Pancreas (tissue), 10 donors: Measurements from ENCODE around the gene HIPK4. TPM values are rescaled to one million over a fixed set of nuclear protein-coding genes. Genes with fewer than 3 reads are reported as not detected.

ENCODE experiments used
- ATAC-seq, 4 donors: fragments of 200-7000 bp; cut with Tn5 transposase; one replicate each; pipeline versions ENCODE4 v1.8.0 to v1.9.1; 2020; ENCODE audit warnings: mild to moderate bottlenecking in 4 of 4, moderate library complexity in 4 of 4
- DNase-seq, 6 donors: peaks; one replicate each; pipeline ENCODE4 v3.0.0-alpha.2; 2020
- FAIRE-seq: peaks from 2 replicates; lab custom pipeline; 2012; peaks lifted over from hg19 to GRCh38; lab: Jason Lieb, UNC
- H3K27ac ChIP-seq, 4 donors: fragments of 200-600 bp; sonication (generic); 1 replicate in 3 of 4; 2 replicates in 1 of 4; pipeline versions ENCODE4 v1.5.0 to v1.8.0; 2020
- H3K27me3 ChIP-seq, 4 donors: fragments of 200-600 bp; one replicate each; pipeline ENCODE4 v1.8.0; 2021
- H3K36me3 ChIP-seq, 3 donors: fragments of 200-600 bp; sonication (generic) in 1 of 3; one replicate each; pipeline versions ENCODE4 v1.5.0 to v1.8.0; 2020 to 2021
- H3K4me1 ChIP-seq, 3 donors: fragments of 200-600 bp; one replicate each; pipeline ENCODE4 v1.8.0; 2021
- H3K4me3 ChIP-seq, 4 donors: fragments of 200-600 bp; sonication (generic) in 2 of 4; one replicate each; pipeline versions ENCODE4 v1.5.0 to v1.8.0; 2020 to 2021
- H3K9me3 ChIP-seq, 4 donors: fragments of 200-600 bp; one replicate each; pipeline ENCODE4 v1.8.0; 2021
- WGBS, 2 donors: extraction: QIAGEN DNeasy Blood & Tissue Kit; methylation state at CpG; one replicate each; pipeline ENCODE4 v1.1.7; 2013; 5-methylcytosine and 5-hydroxymethylcytosine counted together
- intact Hi-C, 3 donors: fragments of 100-400 bp; cut with DNase I; formaldehyde crosslinking; loops; one replicate each; pipeline versions ENCODE4 v1.11.1 to v1.14.2; 2022
- polyA plus RNA-seq, 2 donors: library from polyadenylated mRNA; stranded (reverse); fragments of 200-250 nt; gene quantifications; one replicate each; pipeline ENCODE4 v1.2.3, GENCODE V29; 2013
- total RNA-seq, 6 donors: library from RNA; stranded (reverse); fragmentation: NEBNext Ultra II Directional in 4 of 6; extraction: Animal tissue kit (Norgen Biotek cat#: 25700) in 4 of 6; gene quantifications; one replicate each; pipeline versions ENCODE4 v1.2.1 to v1.2.4, GENCODE V29; 2021 to 2023
- TF ChIP-seq, protein P1 (sequence below), 4 donors: fragments of 200-600 bp; sonication (generic) in 3 of 4; IDR thresholded peaks; one replicate each; pipeline versions ENCODE4 v1.5.0 to v1.8.0; 2021; ENCODE audit warnings: antibody characterized with exemption in 4 of 4
- donor health status: healthy with polysubstance abuse.
- donor health status: DM: no; HTN: no; CAD: no; lungs with moderate emphysema.
- donor health status: DM: no; HTN: no; CAD: no.
- donor health status: control.
- donor health status: control.
- donor health status: Bipolar disorder and iron deficiency.
- donor health status: DM: yes; HTN: yes; CAD: no.
- donor health status: DM: no; HTN: no; CAD: no.
- donor health status: DM: no; HTN: no; CAD: no.
- donor health status: DM: yes; HTN: yes; CAD: no.

Gene HIPK4
- total and polyA plus RNA-seq, 8 donors, result 0.05 to 0.14 (median 0.08) TPM; not detected in 3

DNA sequence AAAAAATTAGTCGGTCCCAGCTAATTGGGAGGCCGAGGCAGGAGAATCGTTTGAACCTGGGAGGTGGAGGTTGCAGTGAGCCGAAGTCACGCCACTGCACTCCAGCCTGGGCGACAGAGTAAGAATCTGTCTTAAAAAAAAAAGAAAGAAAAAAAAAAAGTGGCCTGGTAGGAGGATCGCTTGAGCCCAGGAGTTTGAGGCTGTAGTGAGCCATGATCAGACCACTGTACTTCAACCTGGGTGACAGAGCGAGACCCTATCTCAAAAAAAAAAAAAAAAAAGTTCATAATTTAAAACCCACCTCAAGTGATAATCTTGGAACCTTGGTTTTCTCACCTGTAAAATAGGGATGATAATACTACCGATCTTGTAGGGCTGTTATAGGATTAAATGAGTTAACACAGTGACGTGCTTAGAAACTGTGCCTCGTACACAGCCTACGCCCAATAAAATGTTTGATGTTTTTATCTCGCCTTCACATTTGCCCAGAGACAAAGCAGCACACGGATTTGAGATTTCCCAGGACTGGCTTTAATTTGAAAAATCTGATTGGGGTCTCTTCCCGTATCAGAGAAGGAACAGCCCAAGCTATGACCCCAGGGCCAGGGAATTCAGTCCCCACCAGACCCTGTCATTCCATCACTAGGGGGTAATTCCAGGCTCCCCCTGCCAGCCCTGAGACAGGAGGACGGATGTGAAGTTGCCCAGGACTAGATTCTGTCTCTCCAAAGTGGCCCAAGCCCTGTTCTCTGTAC is 32.2 kb upstream of the HIPK4 start:
- WGBS, 2 donors, result 77% methylated on average over 16 of the region's 16 CpGs
- intact Hi-C loops, result no loop called here
- no peaks in the 10 kb centered on the region for H3K27me3 ChIP-seq
- peaks cover 0 to 18% (median 5%) of the 10 kb centered on the region in 3 donors for H3K4me1 ChIP-seq
- peak overlapping the region in 1 of 4 donors; percentile 60 for H3K4me3 ChIP-seq
- peak overlapping the region; percentile 94 to 99 (median 98) for H3K27ac ChIP-seq
- FAIRE-seq (no peak), ATAC-seq (no peak), DNase-seq (no peak)
- H3K9me3 ChIP-seq, result no peaks in the 10 kb centered on the region
- H3K36me3 ChIP-seq, result no peaks in the 10 kb centered on the region
- TF ChIP-seq, protein P1, sequence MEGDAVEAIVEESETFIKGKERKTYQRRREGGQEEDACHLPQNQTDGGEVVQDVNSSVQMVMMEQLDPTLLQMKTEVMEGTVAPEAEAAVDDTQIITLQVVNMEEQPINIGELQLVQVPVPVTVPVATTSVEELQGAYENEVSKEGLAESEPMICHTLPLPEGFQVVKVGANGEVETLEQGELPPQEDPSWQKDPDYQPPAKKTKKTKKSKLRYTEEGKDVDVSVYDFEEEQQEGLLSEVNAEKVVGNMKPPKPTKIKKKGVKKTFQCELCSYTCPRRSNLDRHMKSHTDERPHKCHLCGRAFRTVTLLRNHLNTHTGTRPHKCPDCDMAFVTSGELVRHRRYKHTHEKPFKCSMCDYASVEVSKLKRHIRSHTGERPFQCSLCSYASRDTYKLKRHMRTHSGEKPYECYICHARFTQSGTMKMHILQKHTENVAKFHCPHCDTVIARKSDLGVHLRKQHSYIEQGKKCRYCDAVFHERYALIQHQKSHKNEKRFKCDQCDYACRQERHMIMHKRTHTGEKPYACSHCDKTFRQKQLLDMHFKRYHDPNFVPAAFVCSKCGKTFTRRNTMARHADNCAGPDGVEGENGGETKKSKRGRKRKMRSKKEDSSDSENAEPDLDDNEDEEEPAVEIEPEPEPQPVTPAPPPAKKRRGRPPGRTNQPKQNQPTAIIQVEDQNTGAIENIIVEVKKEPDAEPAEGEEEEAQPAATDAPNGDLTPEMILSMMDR (IDR thresholded peaks at IDR 0.05), result no peak

DNA sequence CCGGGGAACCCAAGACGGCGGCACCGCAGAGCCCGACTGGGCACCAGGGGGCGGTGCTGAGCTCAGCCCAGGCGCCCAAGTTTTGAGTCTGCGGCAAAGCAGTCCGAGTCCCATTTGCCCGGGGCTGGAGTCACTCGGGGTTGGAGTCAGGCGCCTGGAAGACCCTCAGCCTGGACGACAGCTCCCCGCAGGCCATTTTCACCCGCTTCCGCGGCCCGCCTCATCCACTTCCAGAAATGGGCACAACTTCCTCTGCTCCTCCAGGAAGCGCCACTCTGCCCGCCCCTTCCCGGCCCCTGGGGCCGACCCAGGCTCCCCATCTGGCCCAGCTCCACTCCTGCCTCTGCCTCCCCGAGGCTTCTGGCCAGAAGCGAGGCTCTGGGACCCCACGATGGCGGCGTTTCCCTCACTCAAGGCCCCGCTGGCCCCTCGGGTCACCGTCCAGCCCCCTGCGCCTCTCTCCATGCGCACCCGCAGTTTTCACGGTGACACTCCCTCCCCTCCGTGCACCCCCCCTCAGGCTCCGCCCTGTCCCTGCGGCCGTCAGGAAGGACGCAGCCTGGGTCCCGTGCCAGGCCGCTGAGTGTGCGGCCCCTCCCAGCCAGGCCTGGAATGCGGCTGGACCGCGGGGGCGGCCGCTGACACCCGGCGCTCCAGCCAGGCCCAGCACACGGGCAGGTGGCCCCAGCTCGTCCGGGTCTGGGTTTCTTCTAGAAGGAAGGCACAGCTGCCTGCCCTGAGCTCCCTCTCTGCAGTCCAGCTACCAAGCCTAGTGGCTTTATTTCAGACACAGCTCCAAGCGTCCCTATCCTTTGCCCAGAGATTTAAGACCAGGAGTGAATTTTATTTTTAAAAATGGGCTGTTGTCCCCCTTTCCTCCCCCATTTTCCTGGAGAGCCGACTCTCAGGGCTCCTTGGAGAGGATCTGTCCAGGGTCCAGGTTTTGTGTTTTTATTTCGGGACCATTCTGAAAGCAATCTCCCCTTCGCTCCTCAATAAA is 31.1 kb upstream of the HIPK4 start:
- peak overlapping the region; percentile 42 to 60 (median 56) for H3K4me3 ChIP-seq
- H3K4me1 ChIP-seq, result peaks cover 0 to 18% (median 5%) of the 10 kb centered on the region in 3 donors
- DNase-seq (peak; percentile 93 to 97 (median 94)), FAIRE-seq (no peak), ATAC-seq (peak; percentile 77 to 86 (median 82))
- TF ChIP-seq, protein P1 (IDR thresholded peaks at IDR 0.05), result peak; percentile 87 to 95 (median 90)
- H3K36me3 ChIP-seq, result no peaks in the 10 kb centered on the region
- 2 to 3% methylated on average over 49 to 56 of the region's 56 CpGs for WGBS, 2 donors
- intact Hi-C loops, result no loop called here
- no peaks in the 10 kb centered on the region for H3K9me3 ChIP-seq
- H3K27me3 ChIP-seq, result no peaks in the 10 kb centered on the region
- H3K27ac ChIP-seq, result peak overlapping the region; percentile 94 to 99 (median 98)

DNA sequence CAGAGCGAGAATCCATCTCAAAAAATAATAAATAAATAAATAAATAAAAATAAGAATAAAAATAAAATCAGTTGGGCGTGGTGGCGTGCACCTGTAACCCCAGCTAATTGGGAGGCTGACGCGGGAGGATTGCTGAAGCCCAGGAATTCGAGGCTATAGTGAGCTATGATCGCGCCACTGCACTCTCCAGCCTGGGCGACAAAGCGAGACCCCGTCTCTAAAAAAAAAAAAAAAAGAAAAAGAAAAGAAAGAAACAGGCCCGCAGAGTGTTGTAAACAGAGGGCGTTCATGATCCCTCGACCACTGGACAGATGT is 30.4 kb upstream of the HIPK4 start:
- Histone ChIP-seq H3K27ac (peak overlapping the region; percentile 94 to 99 (median 98)), H3K4me1 (peaks cover 0 to 18% (median 5%) of the 10 kb centered on the region in 3 donors), H3K4me3 (peak overlapping the region; percentile 42 to 60 (median 56)), H3K27me3 (no peaks in the 10 kb centered on the region), H3K36me3 (no peaks in the 10 kb centered on the region), H3K9me3 (no peaks in the 10 kb centered on the region)
- intact Hi-C loops, result no loop called here
- TF ChIP-seq, protein P1 (IDR thresholded peaks at IDR 0.05), result no peak
- DNase-seq (no peak), FAIRE-seq (no peak), ATAC-seq (no peak)
- WGBS, 2 donors, result 42 to 44% methylated on average over 14 of the region's 14 CpGs

DNA sequence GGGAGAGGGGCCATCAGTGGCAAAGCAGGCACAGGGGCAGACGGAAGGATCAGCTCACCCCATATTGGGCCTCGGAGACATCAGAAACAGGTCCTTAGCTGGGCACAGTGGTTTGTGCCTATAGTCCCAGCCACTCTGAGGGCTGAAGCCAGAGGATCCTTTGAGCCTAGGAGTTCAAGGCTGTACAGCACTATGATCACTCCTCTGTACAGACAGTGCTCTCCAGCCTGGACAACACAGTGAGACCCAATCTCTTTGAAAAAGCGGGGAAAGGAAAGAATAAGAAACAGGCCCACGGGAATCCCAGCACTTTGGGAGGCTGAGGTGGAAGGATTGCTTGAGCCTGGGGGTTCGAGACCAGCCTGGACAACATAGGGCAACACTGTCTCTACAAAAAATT is 29.8 kb upstream of the HIPK4 start:
- intact Hi-C loops, result no loop called here
- TF ChIP-seq, protein P1 (IDR thresholded peaks at IDR 0.05), result no peak
- Histone ChIP-seq H3K4me3 (no peak overlapping the region), H3K36me3 (no peaks in the 10 kb centered on the region), H3K27me3 (no peaks in the 10 kb centered on the region), H3K4me1 (peaks cover 0 to 18% (median 5%) of the 10 kb centered on the region in 3 donors), H3K27ac (no peak overlapping the region), H3K9me3 (no peaks in the 10 kb centered on the region)
- WGBS, 2 donors, result 74 to 84% methylated on average over 5 of the region's 5 CpGs
- FAIRE-seq (no peak), DNase-seq (no peak), ATAC-seq (no peak)
